Activated naive CD4-positive, alpha-beta T cell treated with anti-CD3 and anti-CD28 coated beads, Interleukin-2, amount 10 ng/mL, durations not matched to agents 7 days and 5 days (primary cell): ENCODE measurements around the gene SCN7A.
"Not testable (repeated sequence)": the region's sequence is repeated elsewhere in the genome, so short reads cannot be mapped to it uniquely, and the experiment has no call there.

Experiments used
- CTCF ChIA-PET: fragments of 350-600 bp; sonication (Branson Sonifier 250); formaldehyde crosslinking; loops from one replicate; lab custom pipeline; 2021; ENCODE audit warnings: antibody characterized with exemption; lab: Charles Lee
- DNase-seq: peaks from one replicate; pipeline ENCODE4 v3.0.0-alpha.2; 2020
- H3K27ac Mint-ChIP-seq: one replicate; pipeline ENCODE4 v1.8.0; 2021; ENCODE audit warnings: mild to moderate bottlenecking, moderate library complexity, mixed read lengths
- H3K27me3 Mint-ChIP-seq: one replicate; pipeline ENCODE4 v1.8.0; 2021; ENCODE audit warnings: mild to moderate bottlenecking, mixed read lengths
- H3K36me3 Mint-ChIP-seq: one replicate; pipeline ENCODE4 v1.8.0; 2021; ENCODE audit warnings: mixed read lengths
- H3K4me1 Mint-ChIP-seq: one replicate; pipeline ENCODE4 v1.8.0; 2021; ENCODE audit warnings: mixed read lengths
- H3K4me3 Mint-ChIP-seq: one replicate; pipeline ENCODE4 v1.8.0; 2021; ENCODE audit warnings: mild to moderate bottlenecking, moderate library complexity, mixed read lengths
- H3K9me3 Mint-ChIP-seq: one replicate; pipeline ENCODE4 v1.8.0; 2021; ENCODE audit warnings: mixed read lengths

SCN7A gene

DNA sequence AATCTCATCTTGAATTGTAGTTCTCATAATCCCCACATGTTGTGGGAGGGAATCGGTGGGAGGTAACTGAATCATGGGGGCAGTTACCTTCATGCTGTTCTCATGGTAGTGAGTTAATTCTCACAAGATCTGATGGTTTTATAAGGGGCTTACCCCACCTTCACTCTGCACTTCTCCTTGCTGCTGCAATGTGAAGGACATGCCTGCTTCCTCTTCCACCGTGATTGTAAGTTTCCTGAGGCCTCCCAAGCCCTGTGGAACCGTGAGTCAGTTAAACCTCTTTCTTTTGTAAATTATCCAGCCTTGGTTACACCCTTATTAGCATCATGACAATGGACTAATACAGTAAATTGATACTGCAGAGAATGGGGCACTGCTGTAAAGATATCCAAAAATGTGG, 57.9 kb downstream of the SCN7A start:
- DNase-seq: no peak
- H3K9me3 Mint-ChIP-seq: no peaks in the 10 kb centered on the region
- H3K4me1 Mint-ChIP-seq: no peaks in the 10 kb centered on the region
- H3K36me3 Mint-ChIP-seq: no peaks in the 10 kb centered on the region
- CTCF ChIA-PET: no interaction called here
- no peak overlapping the region for H3K27ac Mint-ChIP-seq
- H3K27me3 Mint-ChIP-seq: no peaks in the 10 kb centered on the region
- no peak overlapping the region for H3K4me3 Mint-ChIP-seq

DNA sequence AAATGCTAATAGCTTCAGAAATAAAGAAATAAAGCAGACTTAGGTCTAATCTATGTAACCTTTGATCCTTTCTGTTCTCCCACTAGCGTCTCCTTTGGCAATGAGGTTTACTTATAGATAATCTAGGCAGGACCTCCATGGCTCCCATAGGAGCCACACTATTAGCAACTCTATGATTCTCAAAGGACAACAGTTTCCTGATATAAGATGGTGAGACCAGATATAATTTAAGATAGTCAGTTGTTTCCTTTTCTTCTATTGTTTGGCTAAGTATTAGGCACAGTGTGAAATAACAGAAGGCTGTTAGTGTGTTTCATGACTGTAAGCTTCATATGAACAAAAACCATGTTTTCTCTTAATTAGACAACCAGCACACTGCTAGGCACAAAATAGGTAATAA, 59.6 kb downstream of the SCN7A start:
- CTCF ChIA-PET: no interaction called here
- DNase-seq: no peak
- H3K27me3 Mint-ChIP-seq: no peaks in the 10 kb centered on the region
- H3K36me3 Mint-ChIP-seq: no peaks in the 10 kb centered on the region
- H3K27ac Mint-ChIP-seq: no peak overlapping the region
- no peak overlapping the region for H3K4me3 Mint-ChIP-seq
- H3K4me1 Mint-ChIP-seq: no peaks in the 10 kb centered on the region
- no peaks in the 10 kb centered on the region for H3K9me3 Mint-ChIP-seq

DNA sequence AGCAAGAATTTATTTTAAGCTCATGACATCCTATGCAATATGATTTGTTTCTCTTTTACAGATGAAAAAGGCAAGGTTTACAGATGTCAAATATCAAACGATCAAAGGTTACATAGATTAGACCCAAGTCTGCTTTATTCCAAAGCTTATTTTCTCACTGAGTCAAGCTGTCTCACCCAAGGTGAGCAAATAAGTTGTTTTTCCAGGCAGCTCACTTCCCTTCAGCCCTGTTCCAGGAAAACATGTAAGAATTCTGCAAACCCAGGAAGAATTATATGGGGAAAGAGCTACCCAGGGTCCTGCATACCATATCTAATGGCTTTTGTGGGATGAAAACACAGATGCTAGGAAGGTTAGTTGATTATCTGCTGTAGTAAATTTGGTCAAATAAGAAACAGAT, 60.6 kb downstream of the SCN7A start:
- CTCF ChIA-PET: no interaction called here

DNA sequence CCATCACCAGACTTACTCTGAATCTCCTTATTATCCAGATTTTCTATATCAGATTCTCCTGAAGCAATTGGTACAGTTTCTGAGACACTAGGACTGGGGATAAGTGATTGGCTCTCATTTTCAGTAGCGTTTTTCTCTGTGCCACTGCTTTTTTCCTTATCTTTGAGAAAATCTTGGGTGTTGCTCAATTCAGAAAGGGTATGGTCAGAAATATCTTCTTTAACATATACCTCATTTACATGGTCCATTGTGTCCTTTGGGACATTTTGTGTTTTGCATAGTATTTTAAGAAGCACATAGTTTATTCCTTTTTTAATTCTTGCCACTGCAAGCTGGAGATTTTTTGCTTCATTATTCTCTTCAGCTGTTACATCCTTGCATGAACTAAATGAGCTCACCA, 61.7 kb downstream of the SCN7A start:
- no peaks in the 10 kb centered on the region for H3K4me1 Mint-ChIP-seq
- H3K27me3 Mint-ChIP-seq: no peaks in the 10 kb centered on the region
- H3K9me3 Mint-ChIP-seq: no peaks in the 10 kb centered on the region
- no peaks in the 10 kb centered on the region for H3K36me3 Mint-ChIP-seq
- H3K4me3 Mint-ChIP-seq: no peak overlapping the region
- DNase-seq: no peak
- CTCF ChIA-PET: no interaction called here
- no peak overlapping the region for H3K27ac Mint-ChIP-seq

More for the DNA sequence above, 60.6 kb downstream of the SCN7A start:
- Mint-ChIP-seq H3K27ac (no peak overlapping the region), H3K9me3 (no peaks in the 10 kb centered on the region), H3K4me3 (no peak overlapping the region), H3K4me1 (no peaks in the 10 kb centered on the region), H3K27me3 (no peaks in the 10 kb centered on the region), H3K36me3 (no peaks in the 10 kb centered on the region)
- DNase-seq: no peak

DNA sequence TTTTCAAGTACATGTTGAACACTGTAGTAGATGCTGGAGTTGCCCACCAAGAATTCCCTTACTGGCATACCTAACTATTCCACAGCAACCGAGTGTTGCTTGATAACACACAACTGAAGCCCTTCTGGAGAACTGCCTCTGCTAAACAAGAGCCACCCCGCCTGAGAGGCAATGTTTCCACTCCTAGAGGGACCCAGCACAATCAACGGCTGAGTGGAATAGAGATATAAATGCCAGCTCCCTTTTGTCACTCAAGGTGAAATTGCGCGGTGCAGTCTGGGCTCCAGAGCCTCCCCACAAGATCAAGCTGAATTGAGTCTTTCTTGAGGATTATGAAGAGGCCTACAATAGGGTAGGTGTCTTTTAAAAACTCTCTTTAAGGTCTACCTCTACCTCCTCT, 69.2 kb downstream of the SCN7A start:
- Mint-ChIP-seq H3K36me3 (no peaks in the 10 kb centered on the region), H3K27ac (no peak overlapping the region), H3K9me3 (no peaks in the 10 kb centered on the region), H3K4me3 (no peak overlapping the region), H3K27me3 (no peaks in the 10 kb centered on the region), H3K4me1 (no peaks in the 10 kb centered on the region)
- CTCF ChIA-PET: no interaction called here
- no peak for DNase-seq

DNA sequence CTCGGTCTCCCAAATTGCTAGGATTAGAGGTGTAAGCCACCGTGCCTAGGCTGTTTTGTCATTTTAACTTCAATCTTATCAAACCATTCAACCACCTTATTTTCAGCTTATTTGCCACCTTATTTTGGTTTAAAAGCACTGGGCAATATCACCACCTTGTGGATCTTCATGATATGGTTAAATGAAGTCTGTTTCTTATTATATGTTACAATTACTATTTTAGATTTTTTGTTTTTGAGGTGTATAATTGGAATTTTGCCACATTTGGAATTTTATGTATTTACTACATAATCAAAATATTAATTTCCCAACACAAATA, 74.5 kb downstream of the SCN7A start:
- H3K4me1 Mint-ChIP-seq: no peaks in the 10 kb centered on the region
- no peaks in the 10 kb centered on the region for H3K27me3 Mint-ChIP-seq
- no peaks in the 10 kb centered on the region for H3K9me3 Mint-ChIP-seq
- CTCF ChIA-PET: no interaction called here
- H3K36me3 Mint-ChIP-seq: no peaks in the 10 kb centered on the region
- no peak overlapping the region for H3K4me3 Mint-ChIP-seq
- DNase-seq: no peak
- no peak overlapping the region for H3K27ac Mint-ChIP-seq

DNA sequence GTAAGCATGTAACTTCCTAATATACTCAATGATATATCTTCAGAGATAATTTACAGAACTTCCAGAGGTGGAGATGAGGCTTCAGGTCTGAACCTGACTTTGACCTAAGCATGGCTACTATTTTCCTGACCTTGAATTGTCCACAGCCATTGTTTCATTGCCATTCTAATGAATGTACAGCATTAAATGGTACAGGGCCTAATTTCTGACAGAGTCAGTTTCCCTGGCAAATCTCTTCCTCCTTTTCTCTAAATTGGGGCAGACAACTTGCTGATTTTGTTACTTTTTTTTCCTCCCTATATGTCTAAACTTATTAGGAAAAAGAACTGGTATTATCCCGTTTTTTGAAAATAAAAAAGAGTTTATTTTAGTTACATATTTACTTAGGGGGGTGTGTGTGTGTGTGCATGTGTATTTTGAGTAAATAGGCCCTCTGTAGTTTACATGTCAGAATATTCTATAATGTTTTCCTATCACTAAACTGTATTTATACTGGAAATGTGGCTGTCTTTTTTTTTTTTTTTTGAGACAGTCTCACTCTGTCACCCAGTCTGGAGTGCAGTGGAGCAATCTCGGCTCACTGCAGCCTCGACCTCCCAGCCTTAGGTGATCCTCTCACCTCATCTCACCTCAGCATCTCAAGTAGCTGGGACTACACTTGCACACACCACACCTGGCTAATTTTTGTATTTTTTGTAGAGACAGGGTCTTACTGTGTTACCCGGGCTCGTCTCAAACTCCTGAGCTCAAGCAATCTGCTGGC, 75.0 kb downstream of the SCN7A start:
- CTCF ChIA-PET: no interaction called here
- Mint-ChIP-seq H3K36me3 (no peaks in the 10 kb centered on the region), H3K27me3 (no peaks in the 10 kb centered on the region), H3K27ac (no peak overlapping the region), H3K9me3 (no peaks in the 10 kb centered on the region), H3K4me1 (no peaks in the 10 kb centered on the region), H3K4me3 (no peak overlapping the region)
- no peak for DNase-seq

DNA sequence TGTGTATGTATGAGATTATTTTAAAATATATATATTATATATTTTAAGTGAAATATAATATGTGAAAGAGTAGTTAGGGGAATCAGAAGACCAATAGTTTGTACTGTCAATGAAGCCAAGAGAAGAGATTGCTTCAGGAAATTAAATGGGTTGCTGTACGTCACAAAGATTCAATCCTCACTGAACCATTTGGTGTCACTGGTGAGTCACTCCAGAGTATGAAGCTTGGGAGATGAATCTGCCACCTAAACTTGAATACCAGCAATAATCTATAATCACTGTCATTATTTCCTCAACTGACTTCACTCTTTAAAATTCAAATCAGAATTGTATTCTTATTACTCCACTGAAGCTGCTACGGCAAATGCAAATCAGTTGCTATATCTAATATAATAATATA, 76.4 kb downstream of the SCN7A start:
- no peak overlapping the region for H3K4me3 Mint-ChIP-seq
- no peaks in the 10 kb centered on the region for H3K36me3 Mint-ChIP-seq
- no peak overlapping the region for H3K27ac Mint-ChIP-seq
- H3K27me3 Mint-ChIP-seq: no peaks in the 10 kb centered on the region
- CTCF ChIA-PET: no interaction called here
- H3K4me1 Mint-ChIP-seq: no peaks in the 10 kb centered on the region
- no peak for DNase-seq
- H3K9me3 Mint-ChIP-seq: no peaks in the 10 kb centered on the region

DNA sequence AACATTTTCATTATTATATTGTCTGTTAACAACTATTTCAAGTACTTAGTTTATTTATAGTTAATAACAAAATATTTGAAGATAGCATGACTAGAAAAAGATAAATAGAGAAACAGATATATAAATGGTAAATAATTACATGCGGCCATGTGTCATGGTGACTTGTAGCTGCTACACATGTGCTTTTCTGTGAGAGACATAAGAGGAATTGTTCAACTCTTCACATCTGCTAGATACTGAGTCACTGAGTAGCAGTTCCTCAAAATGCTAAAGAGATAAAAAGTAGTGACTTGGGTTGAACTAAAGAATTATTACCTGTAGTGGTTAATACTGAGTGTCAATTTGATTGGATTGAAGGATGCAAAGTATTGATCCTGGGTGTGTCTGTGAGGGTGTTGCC, 80.8 kb downstream of the SCN7A start:
- H3K27me3 Mint-ChIP-seq: no peaks in the 10 kb centered on the region
- no peak for DNase-seq
- no peak overlapping the region for H3K27ac Mint-ChIP-seq
- H3K36me3 Mint-ChIP-seq: no peaks in the 10 kb centered on the region
- H3K4me3 Mint-ChIP-seq: no peak overlapping the region
- no peaks in the 10 kb centered on the region for H3K9me3 Mint-ChIP-seq
- H3K4me1 Mint-ChIP-seq: no peaks in the 10 kb centered on the region
- CTCF ChIA-PET: no interaction called here

DNA sequence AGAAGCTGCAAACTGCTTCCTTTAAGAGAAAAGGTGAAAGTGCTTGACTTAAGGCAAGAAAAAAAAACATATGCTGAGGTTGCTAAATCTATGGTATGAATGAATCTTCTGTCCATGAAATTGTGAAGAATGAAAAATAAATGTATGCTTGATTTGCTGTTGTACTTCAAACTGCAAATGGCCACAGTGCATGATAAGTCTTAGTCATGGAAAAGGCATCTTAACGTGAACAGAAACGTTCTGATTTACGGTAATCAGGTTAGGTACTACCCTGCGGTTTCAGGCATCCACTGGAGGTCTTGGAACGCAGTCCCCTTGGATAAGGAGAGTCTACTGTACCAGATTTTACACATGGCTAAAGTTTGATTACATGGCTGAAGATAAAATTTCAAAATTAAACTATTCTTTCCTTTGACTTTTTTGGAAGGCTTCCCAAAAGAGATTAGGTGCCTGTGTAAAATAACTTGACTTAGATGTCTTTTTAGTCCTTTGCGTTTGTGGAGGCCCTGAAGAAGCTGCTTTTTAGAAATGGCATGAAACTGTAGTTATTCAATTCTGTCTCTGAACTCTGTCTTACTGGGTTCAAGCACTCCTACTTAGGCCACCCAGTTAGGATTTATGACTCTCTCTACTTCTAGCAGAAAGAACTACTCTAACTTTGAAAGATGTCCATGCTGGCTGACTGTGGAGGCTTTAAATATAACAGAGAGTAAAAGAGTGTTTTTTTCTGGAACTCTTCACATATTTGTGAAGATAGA, 82.4 kb downstream of the SCN7A start:
- Mint-ChIP-seq H3K4me1 (no peaks in the 10 kb centered on the region), H3K4me3 (no peak overlapping the region), H3K36me3 (no peaks in the 10 kb centered on the region), H3K27ac (no peak overlapping the region), H3K27me3 (no peaks in the 10 kb centered on the region), H3K9me3 (no peaks in the 10 kb centered on the region)
- DNase-seq: no peak
- CTCF ChIA-PET: no interaction called here

DNA sequence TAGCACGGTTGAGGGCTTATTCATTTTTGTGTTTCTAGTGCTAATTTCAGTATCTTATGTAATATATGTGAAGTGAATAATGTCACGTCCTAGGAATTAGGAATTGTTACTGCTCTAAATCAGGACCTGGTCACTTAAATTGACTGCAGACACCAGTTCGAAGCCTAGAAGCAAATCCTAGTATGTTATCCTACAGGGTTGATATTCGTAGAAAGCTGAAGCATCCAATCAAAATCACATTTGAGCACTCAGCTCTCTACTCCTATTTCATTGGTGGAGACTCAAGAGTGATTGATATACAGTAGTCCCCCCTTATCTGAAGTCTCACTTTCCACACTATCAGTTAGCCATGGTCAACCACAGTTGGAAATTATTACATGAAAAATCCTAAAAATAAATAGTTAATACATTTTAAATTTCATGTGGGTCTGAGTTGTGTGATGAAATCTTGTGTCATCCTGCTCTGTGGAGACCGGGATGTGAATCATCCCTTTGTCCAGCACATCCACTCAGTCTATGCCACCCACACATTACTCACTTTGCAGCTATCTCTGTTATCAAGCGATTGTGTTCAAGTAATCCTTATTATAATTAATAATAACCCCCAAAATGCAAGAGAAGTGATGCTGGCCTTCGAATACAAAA, 83.1 kb downstream of the SCN7A start:
- no peak for DNase-seq
- no peaks in the 10 kb centered on the region for H3K27me3 Mint-ChIP-seq
- H3K36me3 Mint-ChIP-seq: no peaks in the 10 kb centered on the region
- CTCF ChIA-PET: no interaction called here
- no peak overlapping the region for H3K27ac Mint-ChIP-seq
- H3K4me1 Mint-ChIP-seq: no peaks in the 10 kb centered on the region
- no peaks in the 10 kb centered on the region for H3K9me3 Mint-ChIP-seq
- no peak overlapping the region for H3K4me3 Mint-ChIP-seq

DNA sequence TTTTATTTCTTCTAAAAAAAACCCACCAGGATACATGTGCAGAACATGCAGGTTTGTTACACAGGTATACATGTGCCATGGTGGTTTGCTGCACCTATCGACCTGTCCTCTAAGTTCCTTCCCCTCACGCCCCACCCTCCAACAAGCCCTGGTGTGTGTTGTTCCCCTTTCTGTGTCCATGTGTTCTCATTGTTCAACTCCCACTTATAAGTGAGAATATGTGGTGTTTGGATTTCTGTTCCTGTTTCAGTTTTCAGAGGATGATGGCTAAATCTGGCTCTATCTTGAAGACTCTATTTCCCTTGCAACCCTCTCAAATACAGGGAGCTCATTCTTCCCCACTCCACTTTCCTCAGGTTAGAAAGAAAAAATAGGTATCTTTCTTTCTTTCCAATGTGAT, 86.3 kb downstream of the SCN7A start:
- H3K27me3 Mint-ChIP-seq, H3K36me3 Mint-ChIP-seq, H3K9me3 Mint-ChIP-seq, CTCF ChIA-PET, DNase-seq, H3K27ac Mint-ChIP-seq, H3K4me1 Mint-ChIP-seq, H3K4me3 Mint-ChIP-seq: not testable (repeated sequence)

DNA sequence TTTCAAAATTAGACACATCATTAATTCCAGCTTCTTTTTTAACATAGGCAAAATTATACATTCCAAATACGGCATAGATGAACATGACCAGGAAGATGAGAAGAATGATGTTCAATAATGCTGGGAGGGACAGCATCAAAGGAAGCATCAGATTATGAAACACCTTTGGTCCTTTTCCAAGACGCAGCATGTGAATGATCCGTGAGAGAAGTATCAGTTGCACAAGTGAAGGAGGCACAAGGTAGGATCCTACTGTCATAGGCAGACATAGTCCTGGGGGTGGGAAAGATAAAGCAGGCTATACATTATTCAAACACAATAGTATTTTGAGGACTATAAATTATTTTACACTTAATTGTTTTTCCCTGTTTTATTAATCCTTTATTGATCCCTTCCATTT, 87.7 kb downstream of the SCN7A start:
- CTCF ChIA-PET: no interaction called here
- H3K4me3 Mint-ChIP-seq: no peak overlapping the region
- H3K27ac Mint-ChIP-seq: no peak overlapping the region
- H3K9me3 Mint-ChIP-seq: no peaks in the 10 kb centered on the region
- no peak for DNase-seq
- H3K27me3 Mint-ChIP-seq: no peaks in the 10 kb centered on the region
- H3K4me1 Mint-ChIP-seq: no peaks in the 10 kb centered on the region
- H3K36me3 Mint-ChIP-seq: no peaks in the 10 kb centered on the region

DNA sequence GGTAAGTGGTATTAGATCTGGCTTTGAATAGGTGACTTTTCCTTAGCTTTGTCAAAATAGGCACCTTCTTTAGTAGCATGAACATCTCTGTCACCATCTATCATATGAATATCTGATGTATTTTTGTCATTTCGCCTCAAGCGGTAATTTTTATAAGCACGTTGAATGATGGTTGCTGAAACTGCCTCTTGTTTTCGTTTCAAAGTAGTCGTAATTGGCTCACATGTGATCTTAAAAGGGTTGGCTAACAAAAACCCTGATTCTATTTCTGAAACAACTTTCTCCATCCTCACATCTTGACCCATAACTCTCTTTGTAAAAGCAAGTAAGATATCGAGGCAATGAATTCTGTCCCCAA, 88.5 kb downstream of the SCN7A start:
- Mint-ChIP-seq H3K27ac (no peak overlapping the region), H3K4me1 (no peaks in the 10 kb centered on the region), H3K4me3 (no peak overlapping the region), H3K27me3 (no peaks in the 10 kb centered on the region), H3K36me3 (no peaks in the 10 kb centered on the region), H3K9me3 (no peaks in the 10 kb centered on the region)
- no peak for DNase-seq
- CTCF ChIA-PET: no interaction called here
